ENCODE data around the gene FCN1. TPM values are rescaled to one million over a fixed set of nuclear protein-coding genes. Genes with fewer than 3 reads are reported as not detected.

FCN1 gene
- total and polyA plus RNA-seq, 10 of the 15 experiments (the other 5 are each of a cell fraction or from before 2014, with no cell fraction given): 0.08 TPM; not detected in 9

- Histone ChIP-seq H3K4me1 (ENCODE audit: control insufficient read depth, insufficient read depth, low read length) (no peaks in the 10 kb centered on the region), H3K36me3 (ENCODE audit: control insufficient read depth in 2 of 2, insufficient read depth in 2 of 2, low read length in 1 of 2) (no peaks in the 10 kb centered on the region), H3K9ac (ENCODE audit: control insufficient read depth, insufficient read depth, low read length) (no peak overlapping the region), H4K20me1 (ENCODE audit: control insufficient read depth, insufficient read depth) (no peaks in the 10 kb centered on the region), H3K4me3 (no peak overlapping the region), H3K4me2 (ENCODE audit: control insufficient read depth, insufficient read depth) (no peak overlapping the region), H3K79me2 (ENCODE audit: control insufficient read depth, insufficient read depth, low read length) (no peaks in the 10 kb centered on the region), H2AFZ (ENCODE audit: control insufficient read depth, low read depth, low read length) (no peak overlapping the region), H3K27me3 (replicated peaks in 1 of 2; ENCODE audit: control insufficient read depth in 2 of 2, insufficient read depth in 2 of 2, low read length in 1 of 2) (0 out of 4 replicates have a peak, but pooled peaks cover 0 to 3% of the 10 kb centered on the region in 2 experiments), H3K9me3 (replicated peaks; ENCODE audit: control insufficient read depth, insufficient read depth, low read length) (peaks cover 3% of the 10 kb centered on the region; the same call in 2 of the 3 replicates), H3K27ac (ENCODE audit: control insufficient read depth, insufficient read depth) (no peak overlapping the region)
- intact Hi-C loops (cut with micrococcal nuclease; ENCODE audit: unreplicated experiment): no loop called here
- ATAC-seq (no peak), DNase-seq (ENCODE audit: low read depth, low spot score) (no peak), FAIRE-seq (no peak)
- BruUV-seq (replicated peaks): no TSS peak
- in situ Hi-C loops (cut with MboI): no loop called here
- TF ChIP-seq BCL3 (IDR thresholded peaks at IDR 0.05; ENCODE audit: borderline replicate concordance, insufficient read depth, low read depth, low read length, poor library complexity, severe bottlenecking) (no peak), RFX5 (IDR thresholded peaks at IDR 0.05; ENCODE audit: low read depth, low read length) (no peak), LARP7 (IDR thresholded peaks at IDR 0.05) (no peak), MEF2A (IDR thresholded peaks at IDR 0.05; ENCODE audit: insufficient read depth, low read depth, low read length) (no peak), TCF3 (IDR thresholded peaks at IDR 0.05; ENCODE audit: borderline replicate concordance, insufficient read depth, low read depth, low read length) (no peak), CBX3 (IDR thresholded peaks at IDR 0.05; ENCODE audit: borderline replicate concordance, low read depth) (no peak), NFXL1 (IDR thresholded peaks at IDR 0.05; ENCODE audit: borderline replicate concordance) (no peak), MTA3 (IDR thresholded peaks at IDR 0.05; ENCODE audit: borderline replicate concordance, low read length) (no peak), ASH2L (IDR thresholded peaks at IDR 0.05; ENCODE audit: borderline replicate concordance, low read depth) (no peak), SUPT20H (IDR thresholded peaks at IDR 0.05; ENCODE audit: borderline replicate concordance, control insufficient read depth, low read depth, low read length) (no peak), SREBF1 (IDR thresholded peaks at IDR 0.05; ENCODE audit: low read length) (no peak), ZBTB4 (CRISPR knock-in tag; IDR thresholded peaks at IDR 0.05) (no peak), RELA (IDR thresholded peaks at IDR 0.05; ENCODE audit: borderline replicate concordance, partially characterized antibody) (no peak), KLF5 (IDR thresholded peaks at IDR 0.05; ENCODE audit: partially characterized antibody) (no peak), ZNF274 (IDR thresholded peaks at IDR 0.05; ENCODE audit: insufficient read depth, insufficient read length) (no peak), SP1 (IDR thresholded peaks at IDR 0.05; ENCODE audit: low read depth, low read length) (no peak), MAX (IDR thresholded peaks at IDR 0.05; ENCODE audit: low read depth, low read length) (no peak)
- WGBS (ENCODE audit: insufficient coverage, insufficient replicate concordance, low lambda C conversion rate, missing lambda C conversion rate): 31% methylated on average over 8 of the region's 8 CpGs
- ChIA-PET POLR2A (no interaction called here), CTCF (no interaction called here), SMC1A (ENCODE audit: uncharacterized antibody, unreplicated experiment) (no interaction called here), RAD21 (ENCODE audit: unreplicated experiment) (no interaction called here)
Observed at GRCh38 chr9:134916161-134916665, 1.5 kb downstream of the FCN1 start.

Measured in GM12878 (cell line).